C4-2B (cell line): Measurements from ENCODE around the gene C14orf93.

ENCODE experiments used
- H3K27ac ChIP-seq: fragments of 450-650 bp; 2 replicates; pipeline ENCODE4 v1.5.1; 2017
- ZFX ChIP-seq: fragments of 450-650 bp; IDR thresholded peaks from 2 replicates; pipeline ENCODE4 v1.6.1; 2017
- TF ChIP-seq, protein P1 (sequence below): fragments of 450-650 bp; conservative IDR thresholded peaks from 2 replicates; pipeline ENCODE4 v1.5.1; 2017; ENCODE audit warnings: mild to moderate bottlenecking

C14orf93 gene

DNA sequence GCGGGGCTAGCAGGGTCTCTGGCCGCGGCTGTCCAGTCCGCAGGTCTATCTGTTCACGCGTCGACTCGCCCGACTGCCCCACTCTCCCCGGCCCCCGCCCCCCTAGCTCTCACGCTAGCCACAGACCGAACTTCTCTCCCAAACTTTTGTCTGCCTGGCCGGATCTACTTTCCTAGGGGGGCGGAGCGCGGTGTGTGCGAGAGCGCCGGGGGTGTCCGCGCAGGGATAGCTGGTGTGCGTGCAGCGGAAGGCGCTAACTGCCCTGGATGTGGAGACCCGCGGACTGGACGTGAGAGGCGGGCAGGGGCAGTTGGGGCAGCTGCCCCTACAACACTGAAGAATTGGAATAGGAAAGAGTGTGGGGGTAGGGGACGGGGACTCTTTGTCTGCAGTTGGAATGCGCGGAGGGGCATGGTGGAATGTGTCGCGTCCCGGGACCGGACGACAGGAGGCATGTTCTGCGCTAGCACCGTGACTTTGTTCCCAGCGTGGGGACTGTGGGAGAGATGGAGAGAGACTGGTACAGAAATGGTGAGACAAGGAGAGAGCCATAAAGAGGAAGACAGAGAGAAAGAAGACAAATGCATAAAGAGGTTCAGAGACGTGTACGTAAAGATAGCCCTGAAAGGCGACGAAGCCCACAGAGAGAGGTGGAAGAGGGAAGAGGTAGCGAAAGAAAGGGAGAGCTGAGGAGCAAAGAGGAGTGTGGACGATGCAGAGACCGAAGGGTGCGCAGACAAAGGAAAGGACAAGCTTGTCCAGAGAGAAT is 27.3 kb downstream of the C14orf93 start, which contains the start of gene AJUBA:
Gene AJUBA, minus strand, starts transcription at position 75 of the 769 bp plus-strand sequence. CDS start 285 bp downstream, outside the sequence.
- TF ChIP-seq, protein P1, sequence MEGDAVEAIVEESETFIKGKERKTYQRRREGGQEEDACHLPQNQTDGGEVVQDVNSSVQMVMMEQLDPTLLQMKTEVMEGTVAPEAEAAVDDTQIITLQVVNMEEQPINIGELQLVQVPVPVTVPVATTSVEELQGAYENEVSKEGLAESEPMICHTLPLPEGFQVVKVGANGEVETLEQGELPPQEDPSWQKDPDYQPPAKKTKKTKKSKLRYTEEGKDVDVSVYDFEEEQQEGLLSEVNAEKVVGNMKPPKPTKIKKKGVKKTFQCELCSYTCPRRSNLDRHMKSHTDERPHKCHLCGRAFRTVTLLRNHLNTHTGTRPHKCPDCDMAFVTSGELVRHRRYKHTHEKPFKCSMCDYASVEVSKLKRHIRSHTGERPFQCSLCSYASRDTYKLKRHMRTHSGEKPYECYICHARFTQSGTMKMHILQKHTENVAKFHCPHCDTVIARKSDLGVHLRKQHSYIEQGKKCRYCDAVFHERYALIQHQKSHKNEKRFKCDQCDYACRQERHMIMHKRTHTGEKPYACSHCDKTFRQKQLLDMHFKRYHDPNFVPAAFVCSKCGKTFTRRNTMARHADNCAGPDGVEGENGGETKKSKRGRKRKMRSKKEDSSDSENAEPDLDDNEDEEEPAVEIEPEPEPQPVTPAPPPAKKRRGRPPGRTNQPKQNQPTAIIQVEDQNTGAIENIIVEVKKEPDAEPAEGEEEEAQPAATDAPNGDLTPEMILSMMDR, result no peak
- TF ChIP-seq ZFX, result no peak
- peak within 1 kb of the TSS; percentile 82 for H3K27ac ChIP-seq

DNA sequence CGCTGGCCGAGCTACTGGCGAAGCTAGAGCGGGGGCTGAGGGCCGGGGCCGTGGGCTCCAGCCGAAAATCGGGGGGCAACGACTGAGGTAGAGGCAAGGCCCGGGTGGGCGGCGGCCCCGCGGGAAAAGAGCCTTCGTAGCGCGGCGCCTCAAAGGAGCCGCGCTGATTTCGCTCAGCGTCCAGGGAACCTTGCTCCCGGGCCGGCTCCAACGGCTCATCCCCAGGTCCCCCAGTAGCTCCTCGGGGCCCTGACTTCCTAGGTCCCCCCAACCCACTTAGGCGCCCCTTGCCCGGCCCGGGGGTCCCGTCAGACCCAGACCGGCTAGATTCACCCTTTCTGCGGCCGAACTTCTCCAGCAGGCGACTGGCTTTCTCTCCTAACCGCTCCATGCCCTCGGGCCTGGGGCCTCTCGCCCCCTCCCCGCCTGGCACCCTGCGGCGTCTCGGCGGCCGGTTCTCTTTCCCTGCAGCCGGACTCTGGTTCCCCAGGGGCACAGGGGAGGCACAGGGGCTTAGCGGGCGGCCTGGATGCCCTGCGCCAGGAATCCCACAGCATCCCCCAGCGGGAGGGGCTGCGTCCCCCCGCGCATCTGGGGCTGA is 28.0 kb downstream of the C14orf93 start:
- peak overlapping the region; percentile 82 for H3K27ac ChIP-seq
- no peak for TF ChIP-seq ZFX
- TF ChIP-seq, protein P1, result no peak

DNA sequence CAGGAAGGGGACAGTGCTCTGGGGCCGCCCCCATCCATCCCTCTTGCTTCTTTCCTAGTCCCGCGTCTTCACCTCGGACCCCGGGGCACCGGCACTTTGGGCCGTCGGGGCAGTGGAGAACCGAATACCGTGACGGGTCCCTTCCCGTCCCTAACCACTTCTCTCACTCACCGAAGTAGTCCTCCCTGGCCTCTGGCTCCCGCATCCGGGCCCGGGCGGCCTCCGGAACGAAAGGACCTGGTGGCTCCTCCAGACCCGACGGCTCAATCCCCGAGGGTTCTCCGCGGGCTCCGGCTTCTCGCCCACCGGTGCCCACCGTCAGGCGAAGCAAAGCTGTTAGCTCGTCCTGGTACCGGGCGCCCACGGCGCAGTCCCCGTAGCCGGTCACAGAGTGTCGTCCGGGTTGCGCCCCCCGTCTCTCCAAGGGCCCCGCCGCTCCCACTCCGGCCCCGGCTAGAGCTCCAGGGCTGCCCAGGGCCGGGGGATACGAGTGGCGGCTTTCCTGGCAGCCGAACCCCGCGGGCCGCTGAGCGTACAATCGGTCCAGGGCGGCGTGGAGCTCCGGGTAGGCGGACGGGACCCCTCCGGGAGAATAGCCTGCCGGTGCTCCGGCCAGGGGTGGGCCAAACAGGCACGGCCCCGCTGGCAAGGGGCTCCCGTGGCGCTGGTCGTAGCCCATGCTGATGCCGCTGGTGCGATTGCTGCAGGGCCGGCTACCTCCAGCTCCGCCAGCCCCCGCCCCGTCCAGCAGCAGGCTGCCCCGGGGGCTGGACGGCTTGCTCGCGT is 28.7 kb downstream of the C14orf93 start:
- H3K27ac ChIP-seq, result peak overlapping the region; percentile 82; the same call in 1 of the 2 replicates

DNA sequence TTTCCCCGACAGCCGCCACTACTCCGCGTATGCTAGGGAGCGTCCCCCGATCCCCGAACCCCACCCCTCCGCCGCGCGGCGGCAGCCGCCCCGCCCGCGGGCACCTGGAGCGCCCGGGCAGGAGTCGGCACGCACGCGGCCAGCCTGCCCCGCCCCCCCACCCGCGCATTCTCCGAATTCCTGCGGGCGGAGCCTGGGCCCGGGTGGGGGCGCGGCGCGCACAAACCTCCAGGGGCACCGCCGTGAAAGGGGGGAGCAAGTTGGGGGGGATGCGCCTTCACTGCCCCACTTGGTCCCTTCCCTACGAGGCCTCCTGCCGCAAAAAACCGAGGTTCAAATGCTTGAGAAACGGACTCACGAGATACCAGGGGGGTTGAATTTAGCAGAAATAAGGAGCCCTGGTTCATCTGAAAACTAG is 29.3 kb downstream of the C14orf93 start:
- TF ChIP-seq, protein P1, result no peak
- TF ChIP-seq ZFX, result no peak
- no peak overlapping the region for H3K27ac ChIP-seq

More for the DNA sequence above, 28.7 kb downstream of the C14orf93 start:
- TF ChIP-seq, protein P1, result no peak
- no peak for TF ChIP-seq ZFX

DNA sequence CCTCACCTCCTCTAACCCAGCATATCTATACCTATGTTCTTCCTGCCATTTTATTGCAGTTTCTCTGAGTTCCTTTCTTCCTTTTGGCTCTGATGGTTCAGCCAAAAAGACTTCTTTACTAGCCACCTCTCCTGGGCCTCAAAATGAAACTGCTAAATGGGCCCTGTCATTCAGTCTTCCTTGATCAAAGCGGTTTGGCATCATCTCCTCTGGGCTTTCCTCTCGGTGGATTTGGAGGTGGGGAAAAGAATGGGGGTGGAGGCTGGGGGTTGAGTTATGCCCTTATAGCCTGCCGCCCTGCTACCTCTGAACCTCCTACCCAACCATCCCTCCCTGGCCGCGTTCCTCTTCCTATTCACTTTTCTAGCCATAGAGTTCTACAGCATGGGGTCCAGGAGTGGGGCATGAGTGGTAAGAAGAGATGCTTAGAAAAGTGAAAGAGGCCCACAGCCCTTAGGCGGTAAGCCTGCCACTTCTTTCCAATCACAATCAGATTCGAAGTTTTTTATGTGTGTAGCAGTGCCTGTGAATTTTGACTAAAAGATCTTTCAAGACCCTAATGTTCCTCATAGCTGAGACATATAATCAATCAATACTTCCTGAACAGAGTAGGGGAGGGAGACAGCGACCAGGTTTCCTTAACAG is 30.1 kb downstream of the C14orf93 start:
- no peak overlapping the region for H3K27ac ChIP-seq
- TF ChIP-seq, protein P1, result no peak
- no peak for TF ChIP-seq ZFX

DNA sequence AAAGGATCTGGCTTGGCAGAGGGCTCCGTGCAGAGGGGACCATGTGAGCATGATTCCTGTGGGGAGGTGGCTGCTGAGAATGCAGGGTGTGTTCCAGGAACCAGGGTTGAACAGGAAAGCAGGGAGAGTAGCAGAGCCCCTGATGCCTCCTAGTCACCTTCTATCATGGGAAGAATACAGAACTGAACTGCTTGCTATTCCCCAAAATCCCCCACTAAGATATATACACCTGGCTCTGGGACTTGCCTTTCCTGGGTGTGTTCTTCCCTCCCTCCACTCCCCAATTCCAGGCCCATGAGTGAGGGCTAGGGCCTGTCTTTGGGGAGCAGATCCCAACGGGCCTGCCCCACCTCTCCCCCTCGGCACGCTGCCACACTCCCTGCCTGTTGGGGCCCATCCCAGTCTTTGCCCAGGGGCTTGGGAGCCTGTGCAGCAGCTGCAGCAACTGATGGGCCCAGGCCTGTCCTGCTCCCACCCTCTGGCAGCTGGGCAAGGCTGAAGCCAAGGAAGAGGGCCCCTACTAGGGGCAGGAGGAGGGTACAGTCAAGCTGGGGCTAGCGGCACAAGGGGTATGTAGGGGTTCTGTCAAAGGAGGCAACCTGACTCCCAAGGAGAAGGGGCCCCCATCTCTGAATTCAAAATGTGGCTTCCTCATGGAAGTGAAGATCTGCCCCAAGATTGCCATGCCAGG is 30.8 kb downstream of the C14orf93 start:
- H3K27ac ChIP-seq, result no peak overlapping the region
- TF ChIP-seq, protein P1, result no peak
- no peak for TF ChIP-seq ZFX
